HG03095 (cell line): ENCODE data around the gene CYP27B1.

Source experiments
- ATAC-seq: cut with Tn5 transposase; IDR thresholded peaks from one replicate; pipeline ENCODE4 v1.9.1; 2021; ENCODE audit warnings: moderate library complexity; ENCODE audit not compliant: unreplicated experiment

The CYP27B1 gene

DNA sequence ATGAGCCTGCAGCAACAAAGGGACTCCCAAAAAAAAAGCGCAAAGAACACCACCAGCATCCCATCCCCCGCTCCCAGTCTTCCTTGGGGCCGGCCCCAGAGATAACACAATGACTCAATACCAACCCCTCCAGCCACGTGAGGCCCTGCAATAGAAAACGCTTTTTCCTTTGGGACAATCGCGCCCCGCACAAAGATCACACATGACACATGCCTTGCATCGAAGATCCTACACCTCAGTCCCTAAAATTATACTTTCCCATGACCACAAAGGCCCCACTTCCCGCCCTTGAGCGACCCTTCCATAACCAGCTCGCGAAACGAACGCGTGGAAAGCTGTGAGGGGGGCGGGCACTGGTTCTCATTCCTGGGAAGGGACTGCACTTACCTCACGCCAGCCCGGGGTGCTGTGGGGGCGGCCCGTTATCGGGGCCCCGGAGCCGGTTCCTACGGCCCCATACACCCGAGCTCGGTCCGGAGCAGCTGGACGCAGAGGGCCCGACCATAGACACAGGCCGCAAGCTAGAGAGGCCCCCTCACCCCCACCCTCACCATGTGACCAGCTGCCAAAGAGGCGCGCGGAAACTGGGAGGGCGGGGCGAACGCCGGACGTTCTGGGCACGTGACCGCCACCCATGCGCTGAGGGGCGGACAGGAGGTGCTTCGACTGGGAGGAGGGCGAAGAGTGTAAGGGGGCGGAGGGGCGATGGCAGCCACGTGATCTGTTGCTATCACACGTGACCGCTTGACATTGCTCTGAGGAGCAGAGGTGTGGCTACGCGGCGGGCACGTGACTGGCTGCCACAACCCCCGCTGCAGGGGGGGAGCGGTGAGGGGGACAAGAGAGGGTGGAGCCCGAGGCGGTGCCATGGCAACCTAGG, 14.8 kb downstream of the CYP27B1 start, which contains the start of gene CDK4:
CDK4 (minus strand) TSS at position 523 of the 880 bp plus-strand sequence. CDS start 593 bp downstream, outside the sequence.
- ATAC-seq = peak; percentile 64

- no peak for ATAC-seq
Measured at GRCh38 chr12:57751432-57751787, 15.5 kb downstream of the CYP27B1 start.

GRCh38 chr12:57750561-57751431, 16.1 kb downstream of the CYP27B1 start:
- no peak for ATAC-seq

DNA sequence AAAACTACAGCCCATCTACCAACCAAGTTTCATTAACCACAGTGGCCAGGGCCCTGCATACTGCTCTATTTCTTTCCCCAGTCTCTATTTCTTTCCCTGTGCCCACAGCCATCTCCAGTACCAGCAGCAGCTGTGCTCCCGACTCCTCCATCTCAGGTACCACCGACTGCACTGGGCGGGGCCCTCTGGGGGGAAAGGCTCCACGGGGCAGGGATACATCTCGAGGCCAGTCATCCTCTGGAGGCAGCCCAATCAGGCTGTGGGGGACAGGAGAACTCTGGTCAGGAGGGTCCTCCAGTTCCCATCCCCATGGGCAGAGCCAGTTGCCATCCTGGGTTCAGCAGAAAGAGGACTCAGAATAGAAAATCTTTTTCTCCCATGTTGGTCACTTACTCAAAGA, 17.8 kb downstream of the CYP27B1 start:
- ATAC-seq = no peak

DNA sequence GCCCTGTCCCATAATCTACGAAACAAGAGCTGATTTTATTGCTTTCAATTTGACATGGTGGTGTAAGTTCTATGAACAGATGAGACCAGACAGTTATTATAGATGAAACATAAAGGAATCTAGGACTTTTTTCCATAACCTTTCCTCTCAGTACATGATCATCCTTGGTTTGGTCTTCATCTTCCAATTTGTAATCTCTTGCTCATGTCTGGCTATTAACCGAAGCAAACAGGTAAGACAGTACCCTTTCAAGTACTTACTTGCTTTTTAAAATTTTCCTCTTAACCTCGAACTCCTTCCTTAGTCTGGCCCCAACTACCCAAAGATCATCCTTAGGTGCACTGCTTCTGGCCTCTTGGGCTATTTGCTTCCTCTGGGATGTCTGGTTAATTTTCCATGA, 20.9 kb downstream of the CYP27B1 start:
- ATAC-seq = no peak

GRCh38 chr12:57745485-57745881, 21.4 kb downstream of the CYP27B1 start:
- ATAC-seq = no peak

- peak; percentile 87 for ATAC-seq
Measured at GRCh38 chr12:57744777-57745484, 21.9 kb downstream of the CYP27B1 start, which contains the start of gene TSPAN31. Gene TSPAN31 (plus strand): TSS chr12:57745039. CDS start chr12:57745155, 116 bp downstream.

DNA sequence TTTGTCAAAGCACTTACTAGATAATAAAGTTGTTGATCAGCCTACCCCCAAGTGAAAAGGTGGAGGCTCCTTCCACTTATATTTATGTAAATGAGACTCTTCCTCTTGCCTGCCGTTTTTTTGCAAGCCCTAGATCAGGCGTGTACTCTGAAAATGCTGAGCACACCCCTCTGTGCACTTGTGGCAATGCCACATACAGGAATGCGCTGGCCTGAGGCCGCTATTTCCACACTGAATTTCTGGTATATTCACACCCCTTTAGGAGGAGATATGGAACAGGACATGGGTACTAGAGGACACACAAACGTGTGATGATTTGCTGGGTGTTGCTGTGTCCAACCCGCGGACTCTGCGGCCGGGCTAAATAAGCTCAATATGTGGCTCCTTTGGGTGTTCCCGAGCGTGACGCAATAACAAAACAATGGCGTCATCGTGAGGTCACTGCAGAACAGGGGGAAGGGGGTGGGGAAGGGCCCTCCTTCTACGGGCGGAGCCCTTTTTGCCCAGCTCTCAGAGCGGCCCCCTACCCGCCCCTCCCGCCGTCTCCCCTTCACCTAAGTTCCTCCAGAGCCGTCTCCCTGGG, 22.6 kb downstream of the CYP27B1 start:
- ATAC-seq = peak; percentile 28

DNA sequence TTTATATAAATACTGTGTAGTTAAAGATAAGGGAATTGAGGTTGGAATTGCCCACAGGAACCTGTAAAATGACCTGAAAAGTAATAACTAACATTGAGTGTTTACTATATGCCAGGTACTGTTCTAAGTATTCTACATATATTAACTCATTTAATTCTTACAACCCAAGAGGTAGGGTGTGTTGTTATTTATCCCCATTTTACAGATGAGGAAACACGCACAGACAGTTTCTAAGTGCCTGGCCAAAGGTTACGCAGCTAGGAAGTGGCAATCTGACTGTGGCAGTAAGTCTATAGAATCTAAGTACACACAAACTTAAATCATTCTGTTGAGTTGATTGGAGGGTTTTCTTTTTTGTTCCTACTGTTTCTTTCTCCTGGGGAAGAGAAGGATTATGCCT, 23.1 kb downstream of the CYP27B1 start:
- ATAC-seq = no peak

- ATAC-seq = peak; percentile 46
Measured at GRCh38 chr12:57741844-57742738, 24.8 kb downstream of the CYP27B1 start.

DNA sequence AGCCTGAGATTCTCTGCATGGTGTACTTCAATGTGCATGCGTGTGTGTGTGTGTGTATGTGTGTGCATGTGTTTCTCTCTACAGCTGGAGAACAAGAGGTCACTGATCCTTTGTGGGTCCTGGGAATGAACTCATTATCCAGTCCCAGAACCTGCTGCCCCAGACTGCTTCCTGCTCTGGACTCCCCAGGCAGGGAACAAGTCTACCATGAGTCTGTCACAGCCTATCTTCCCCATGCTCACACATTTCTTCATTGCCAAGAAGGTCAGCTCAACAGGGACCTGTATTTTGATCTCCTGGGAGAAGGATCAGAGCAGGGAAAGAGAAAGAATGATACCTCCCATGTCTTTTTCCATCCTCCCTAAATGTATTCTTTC, 25.5 kb downstream of the CYP27B1 start:
- no peak for ATAC-seq

DNA sequence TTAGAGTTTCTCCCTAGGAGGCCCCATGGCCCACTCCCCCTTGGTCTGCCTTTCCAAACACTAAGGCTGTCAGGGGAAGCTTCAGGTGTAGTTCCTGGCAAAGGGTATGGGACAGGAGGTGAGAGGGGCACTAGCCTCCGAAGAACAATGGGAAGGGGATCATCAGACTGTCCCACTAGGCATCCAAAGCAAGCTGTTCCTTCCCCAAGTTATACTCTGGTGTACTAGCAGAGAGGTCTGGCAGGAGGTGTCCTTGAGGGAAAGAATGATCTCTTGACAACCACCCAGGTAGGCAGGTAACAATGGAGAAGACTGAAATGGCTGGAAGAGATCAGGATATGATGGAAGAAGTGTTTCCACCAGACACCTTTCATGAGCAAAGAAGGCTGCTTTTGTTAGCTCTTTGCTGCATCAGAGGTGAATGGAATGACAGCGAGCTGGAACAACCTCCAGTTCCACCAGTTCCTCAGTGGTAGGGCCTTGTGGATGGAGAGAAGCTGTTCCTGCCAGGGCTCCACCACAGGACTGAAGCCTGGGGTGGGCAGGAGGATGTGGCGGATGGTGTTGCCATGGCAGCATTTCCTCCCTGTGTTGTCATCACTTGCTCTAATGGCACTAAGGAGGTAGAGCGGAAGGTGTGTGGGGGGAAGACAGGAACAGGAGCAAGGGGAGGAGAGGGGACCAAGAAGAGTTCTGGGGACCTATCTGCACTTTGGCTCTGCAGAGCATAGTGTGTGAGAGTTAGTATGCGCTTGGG, 26.0 kb downstream of the CYP27B1 start:
- ATAC-seq = no peak

- no peak for ATAC-seq
Measured at GRCh38 chr12:57739914-57740538, 26.9 kb downstream of the CYP27B1 start.

- no peak for ATAC-seq
Measured at GRCh38 chr12:57739387-57739786, 27.5 kb downstream of the CYP27B1 start.

- no peak for ATAC-seq
Measured at GRCh38 chr12:57738661-57739237, 28.1 kb downstream of the CYP27B1 start, which contains the start of gene AGAP2. Gene AGAP2 (minus strand): TSS chr12:57738742. CDS start chr12:57738246, 496 bp downstream.

- no peak for ATAC-seq
Measured at GRCh38 chr12:57737467-57738460, 29.1 kb downstream of the CYP27B1 start.
